ENCODE data around the gene UBE2E2. TPM values are rescaled to one million over a fixed set of nuclear protein-coding genes. Genes with fewer than 3 reads are reported as not detected.

The UBE2E2 gene
- total RNA-seq, 1 donor from 2014 or later: 61.3 TPM

GRCh38 chr3:23629181-23629894, 426.2 kb downstream of the UBE2E2 start:
- H3K36me3 ChIP-seq (ENCODE audit: control insufficient read depth, insufficient read depth, low read length): no peaks in the 10 kb centered on the region
- no peak overlapping the region for H3K4me3 ChIP-seq (ENCODE audit: low read depth, low read length)
- DNase-seq (ENCODE audit: low read depth) (peak; percentile 68), FAIRE-seq (no peak)
- TF ChIP-seq CTCF (IDR thresholded peaks at IDR 0.05; ENCODE audit: insufficient read depth, low read length, severe bottlenecking): no peak
- H3K27me3 ChIP-seq (ENCODE audit: control insufficient read depth, insufficient read depth, low read length): no peaks in the 10 kb centered on the region

GRCh38 chr3:23633261-23633960, 430.3 kb downstream of the UBE2E2 start:
- Histone ChIP-seq H3K4me3 (ENCODE audit: low read depth, low read length) (no peak overlapping the region), H3K36me3 (ENCODE audit: control insufficient read depth, insufficient read depth, low read length) (no peaks in the 10 kb centered on the region), H3K27me3 (ENCODE audit: control insufficient read depth, insufficient read depth, low read length) (no peaks in the 10 kb centered on the region)
- no peak for TF ChIP-seq CTCF (IDR thresholded peaks at IDR 0.05; ENCODE audit: insufficient read depth, low read length, severe bottlenecking)
- DNase-seq (ENCODE audit: low read depth): no peak
- FAIRE-seq: no peak

GRCh38 chr3:23637339-23637738, 434.2 kb downstream of the UBE2E2 start:
- DNase-seq (ENCODE audit: low read depth) (no peak), FAIRE-seq (no peak)
- H3K36me3 ChIP-seq (ENCODE audit: control insufficient read depth, insufficient read depth, low read length): no peaks in the 10 kb centered on the region
- TF ChIP-seq CTCF (IDR thresholded peaks at IDR 0.05; ENCODE audit: insufficient read depth, low read length, severe bottlenecking): no peak
- H3K27me3 ChIP-seq (ENCODE audit: control insufficient read depth, insufficient read depth, low read length): no peaks in the 10 kb centered on the region
- no peak overlapping the region for H3K4me3 ChIP-seq (ENCODE audit: low read depth, low read length)

GRCh38 chr3:23640471-23641146, 437.5 kb downstream of the UBE2E2 start:
- Histone ChIP-seq H3K27me3 (ENCODE audit: control insufficient read depth, insufficient read depth, low read length) (no peaks in the 10 kb centered on the region), H3K36me3 (ENCODE audit: control insufficient read depth, insufficient read depth, low read length) (no peaks in the 10 kb centered on the region), H3K4me3 (ENCODE audit: low read depth, low read length) (no peak overlapping the region)
- DNase-seq (ENCODE audit: low read depth) (no peak), FAIRE-seq (no peak)
- no peak for TF ChIP-seq CTCF (IDR thresholded peaks at IDR 0.05; ENCODE audit: insufficient read depth, low read length, severe bottlenecking)
